Esophagus squamous epithelium (tissue), 4 donors: ENCODE measurements around the gene HECW1.

ENCODE experiments used
- CTCF ChIP-seq, 6 experiments: fragments of 450-650 bp in 4 of 6; fragments of 200-600 bp in 2 of 6; sonication (generic) in 2 of 6; IDR thresholded peaks; one replicate each; pipeline ENCODE4 v1.5.1; 2016 to 2019; ENCODE audit warnings: antibody characterized with exemption in 6 of 6, mild to moderate bottlenecking in 4 of 6, moderate library complexity in 4 of 6
- POLR2A ChIP-seq, 4 donors: fragments of 450-650 bp; IDR thresholded peaks; one replicate each; pipeline ENCODE4 v1.6.1; 2017; ENCODE audit warnings: antibody characterized with exemption in 4 of 4, mild to moderate bottlenecking in 4 of 4, moderate library complexity in 3 of 4

GRCh38 chr7:43249823-43250145, 137.3 kb downstream of the HECW1 start:
- TF ChIP-seq POLR2A (IDR thresholded peaks at IDR 0.05) (no peak), CTCF (IDR thresholded peaks at IDR 0.05) (no peak)
